Uterus (tissue), 2 donors: ENCODE measurements around the gene ASCL1.

Source experiments
- CTCF ChIP-seq, 4 experiments: fragments of 200-600 bp in 2 of 4; fragments of 450-650 bp in 2 of 4; sonication (generic) in 2 of 4; IDR thresholded peaks; one replicate each; pipeline ENCODE4 v1.5.1; 2016 to 2019; ENCODE audit warnings: antibody characterized with exemption in 4 of 4, mild to moderate bottlenecking in 2 of 4, moderate library complexity in 1 of 4
- POLR2A ChIP-seq, 2 donors: fragments of 450-650 bp; IDR thresholded peaks; one replicate each; pipeline ENCODE4 v1.6.1; 2016; ENCODE audit warnings: antibody characterized with exemption in 2 of 2, mild to moderate bottlenecking in 1 of 2, moderate library complexity in 1 of 2

GRCh38 chr12:102962532-102962931 is 5.1 kb downstream of the ASCL1 start:
- TF ChIP-seq POLR2A (IDR thresholded peaks at IDR 0.05): no peak
- TF ChIP-seq CTCF (IDR thresholded peaks at IDR 0.05): no peak
